AG04450 (cell line): ENCODE measurements around the gene NWD2. TPM values are rescaled to one million over a fixed set of nuclear protein-coding genes. Genes with fewer than 3 reads are reported as not detected.

Experiments
- CTCF ChIA-PET: fragments of 300-600, 350-600 bp; formaldehyde crosslinking; extraction: SDS; loops from one replicate; lab custom pipeline; 2022; ENCODE audit warnings: antibody characterized with exemption, inconsistent platforms; lab: Charles Lee
- POLR2A ChIA-PET: fragments of 350-600 bp; formaldehyde crosslinking; extraction: SDS; loops from one replicate; lab custom pipeline; 2021; ENCODE audit warnings: antibody characterized with exemption, inconsistent platforms; lab: Yijun Ruan, JAX
- DNase-seq: peaks from one replicate; pipeline ENCODE4 v3.0.0-alpha.2; 2011; ENCODE audit warnings: low read depth, low spot score
- H3K27ac ChIP-seq: one replicate; pipeline ENCODE4 v1.5.1; 2012; ENCODE audit warnings: low read depth, low read length, control low read depth
- H3K27me3 ChIP-seq: one replicate; pipeline ENCODE4 v1.6.0; 2012; ENCODE audit warnings: low read length; ENCODE audit not compliant: control insufficient read depth, insufficient read depth
- H3K4me3 ChIP-seq: 2 replicates; pipeline ENCODE4 v1.5.1; 2011; ENCODE audit warnings: mild to moderate bottlenecking, low read depth, low read length, control low read depth
- H3K9me3 ChIP-seq: 2 replicates; pipeline ENCODE4 v1.5.1; 2012; ENCODE audit warnings: low read length; ENCODE audit not compliant: control insufficient read depth, insufficient read depth
- polyA plus RNA-seq: library from polyadenylated mRNA; depleted of rRNA; stranded (reverse); fragments of >200 nt; gene quantifications from 2 replicates; pipeline ENCODE4 v1.2.3, GENCODE V29; 2011
- TF ChIP-seq, protein P1 (sequence below): IDR thresholded peaks from 2 replicates; pipeline ENCODE4 v1.5.1; 2011; ENCODE audit warnings: low read depth, low read length, control low read depth, inconsistent platforms

NWD2 gene
- polyA plus RNA-seq, 1 experiment: not detected

- H3K9me3 ChIP-seq: no peaks in the 10 kb centered on the region
- DNase-seq: no peak
- TF ChIP-seq, protein P1, sequence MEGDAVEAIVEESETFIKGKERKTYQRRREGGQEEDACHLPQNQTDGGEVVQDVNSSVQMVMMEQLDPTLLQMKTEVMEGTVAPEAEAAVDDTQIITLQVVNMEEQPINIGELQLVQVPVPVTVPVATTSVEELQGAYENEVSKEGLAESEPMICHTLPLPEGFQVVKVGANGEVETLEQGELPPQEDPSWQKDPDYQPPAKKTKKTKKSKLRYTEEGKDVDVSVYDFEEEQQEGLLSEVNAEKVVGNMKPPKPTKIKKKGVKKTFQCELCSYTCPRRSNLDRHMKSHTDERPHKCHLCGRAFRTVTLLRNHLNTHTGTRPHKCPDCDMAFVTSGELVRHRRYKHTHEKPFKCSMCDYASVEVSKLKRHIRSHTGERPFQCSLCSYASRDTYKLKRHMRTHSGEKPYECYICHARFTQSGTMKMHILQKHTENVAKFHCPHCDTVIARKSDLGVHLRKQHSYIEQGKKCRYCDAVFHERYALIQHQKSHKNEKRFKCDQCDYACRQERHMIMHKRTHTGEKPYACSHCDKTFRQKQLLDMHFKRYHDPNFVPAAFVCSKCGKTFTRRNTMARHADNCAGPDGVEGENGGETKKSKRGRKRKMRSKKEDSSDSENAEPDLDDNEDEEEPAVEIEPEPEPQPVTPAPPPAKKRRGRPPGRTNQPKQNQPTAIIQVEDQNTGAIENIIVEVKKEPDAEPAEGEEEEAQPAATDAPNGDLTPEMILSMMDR: no peak
- H3K4me3 ChIP-seq: no peak overlapping the region
- no peak overlapping the region for H3K27ac ChIP-seq
- CTCF ChIA-PET: no interaction called here
- no peaks in the 10 kb centered on the region for H3K27me3 ChIP-seq
- POLR2A ChIA-PET: no interaction called here
Measured at GRCh38 chr4:37441231-37442061, 196.9 kb downstream of the NWD2 start.

DNA sequence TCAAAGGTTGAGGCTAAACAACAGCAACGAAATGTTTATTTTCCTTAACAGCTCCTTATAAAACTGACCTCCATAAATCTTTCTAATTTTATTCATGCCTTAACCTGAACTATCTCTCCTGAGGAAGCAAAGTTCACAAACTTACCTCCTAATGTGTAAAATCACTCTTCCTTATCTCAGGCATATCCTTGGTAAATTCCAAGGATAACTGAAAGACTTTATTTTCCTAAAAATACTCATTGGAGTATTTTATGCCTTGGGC, 197.4 kb downstream of the NWD2 start:
- TF ChIP-seq, protein P1: no peak
- DNase-seq: no peak
- Histone ChIP-seq H3K27ac (no peak overlapping the region), H3K4me3 (no peak overlapping the region), H3K9me3 (no peaks in the 10 kb centered on the region), H3K27me3 (peaks cover 4% of the 10 kb centered on the region)
- ChIA-PET CTCF (no interaction called here), POLR2A (no interaction called here)

GRCh38 chr4:37443137-37443536, 198.6 kb downstream of the NWD2 start:
- Histone ChIP-seq H3K27me3 (peaks cover 6% of the 10 kb centered on the region), H3K4me3 (no peak overlapping the region), H3K27ac (no peak overlapping the region), H3K9me3 (no peaks in the 10 kb centered on the region)
- POLR2A ChIA-PET: no interaction called here
- TF ChIP-seq, protein P1: no peak
- CTCF ChIA-PET: no interaction called here
- DNase-seq: no peak

GRCh38 chr4:37445023-37445422, 200.5 kb downstream of the NWD2 start:
- H3K9me3 ChIP-seq: no peaks in the 10 kb centered on the region
- peaks cover 6% of the 10 kb centered on the region for H3K27me3 ChIP-seq
- no peak overlapping the region for H3K4me3 ChIP-seq
- H3K27ac ChIP-seq: no peak overlapping the region
- DNase-seq: no peak
- POLR2A ChIA-PET: no interaction called here
- TF ChIP-seq, protein P1: no peak
- CTCF ChIA-PET: no interaction called here

DNA sequence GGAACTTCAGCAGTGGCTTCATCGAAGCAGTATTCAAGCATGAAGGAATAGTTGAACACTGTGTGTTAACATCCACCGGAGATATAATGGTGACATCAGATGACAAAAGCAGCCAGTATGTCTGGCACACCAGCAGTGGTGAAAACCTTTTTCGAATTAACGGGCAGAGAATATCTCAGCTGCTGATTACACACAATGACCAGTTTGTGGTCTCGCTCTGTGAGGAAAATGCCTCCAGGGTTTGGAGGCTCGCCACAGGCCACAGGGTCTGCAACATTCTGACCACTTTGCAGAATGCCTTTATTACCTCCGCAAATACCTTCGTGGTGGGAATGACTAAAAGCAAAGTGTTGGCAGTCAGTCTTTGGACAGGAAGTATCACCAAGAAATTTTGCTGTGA, 201.5 kb downstream of the NWD2 start:
- Histone ChIP-seq H3K9me3 (no peaks in the 10 kb centered on the region), H3K27me3 (peaks cover 6% of the 10 kb centered on the region), H3K4me3 (no peak overlapping the region), H3K27ac (no peak overlapping the region)
- ChIA-PET POLR2A (no interaction called here), CTCF (no interaction called here)
- TF ChIP-seq, protein P1: no peak
- no peak for DNase-seq
